ENCODE results near the gene ANKRD13A. TPM values are rescaled to one million over a fixed set of nuclear protein-coding genes. Genes with fewer than 3 reads are reported as not detected.

The ANKRD13A gene
- total RNA-seq, 2 donors from 2014 or later: 33.0 to 35.0 TPM

DNA sequence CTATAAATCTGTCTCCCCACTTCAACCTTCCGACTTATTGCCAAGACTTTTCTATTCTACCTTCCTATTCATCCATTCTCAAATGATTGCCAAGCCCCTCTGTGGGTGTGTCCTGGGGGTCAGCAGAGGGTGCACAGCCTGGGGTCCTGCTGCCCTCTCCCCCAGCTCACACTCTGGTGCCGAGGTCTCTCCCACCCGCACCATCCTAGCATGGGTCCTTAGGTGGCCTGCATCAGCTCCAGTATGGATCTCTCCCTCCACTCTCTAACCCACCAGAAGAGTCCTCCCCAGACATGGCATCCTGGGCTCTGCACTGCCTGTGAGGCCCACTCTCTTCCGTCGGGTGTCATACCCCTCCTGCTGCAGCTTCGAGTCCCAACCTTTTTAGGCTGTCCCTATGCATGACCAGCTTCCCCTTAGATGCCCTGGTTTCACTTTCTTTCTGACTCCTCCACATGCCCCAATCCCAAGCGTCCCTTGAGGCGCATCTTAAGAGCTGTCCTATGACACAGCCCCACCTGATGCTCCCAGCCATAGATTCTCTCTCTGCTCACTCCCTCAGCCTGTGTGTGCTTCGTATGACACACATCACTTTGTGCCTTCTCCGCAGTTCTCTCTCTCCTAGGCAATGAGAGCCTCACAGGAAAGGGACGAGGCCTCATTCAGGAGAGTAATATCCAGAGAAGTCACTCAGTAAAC is 46.9 kb upstream of the ANKRD13A start:
- no peaks in the 10 kb centered on the region for H3K9me3 ChIP-seq
- H3K36me3 ChIP-seq (replicated peaks in 1 of 2; ENCODE audit: insufficient read depth in 1 of 2, low read depth in 2 of 2): peaks cover 0 to 10% of the 10 kb centered on the region in 2 donors
- H3K27ac ChIP-seq: peak overlapping the region; percentile 72 to 88 (median 86)
- DNase-seq: no peak
- no peak for TF ChIP-seq POLR2A (IDR thresholded peaks at IDR 0.05)
- TF ChIP-seq, protein P1, sequence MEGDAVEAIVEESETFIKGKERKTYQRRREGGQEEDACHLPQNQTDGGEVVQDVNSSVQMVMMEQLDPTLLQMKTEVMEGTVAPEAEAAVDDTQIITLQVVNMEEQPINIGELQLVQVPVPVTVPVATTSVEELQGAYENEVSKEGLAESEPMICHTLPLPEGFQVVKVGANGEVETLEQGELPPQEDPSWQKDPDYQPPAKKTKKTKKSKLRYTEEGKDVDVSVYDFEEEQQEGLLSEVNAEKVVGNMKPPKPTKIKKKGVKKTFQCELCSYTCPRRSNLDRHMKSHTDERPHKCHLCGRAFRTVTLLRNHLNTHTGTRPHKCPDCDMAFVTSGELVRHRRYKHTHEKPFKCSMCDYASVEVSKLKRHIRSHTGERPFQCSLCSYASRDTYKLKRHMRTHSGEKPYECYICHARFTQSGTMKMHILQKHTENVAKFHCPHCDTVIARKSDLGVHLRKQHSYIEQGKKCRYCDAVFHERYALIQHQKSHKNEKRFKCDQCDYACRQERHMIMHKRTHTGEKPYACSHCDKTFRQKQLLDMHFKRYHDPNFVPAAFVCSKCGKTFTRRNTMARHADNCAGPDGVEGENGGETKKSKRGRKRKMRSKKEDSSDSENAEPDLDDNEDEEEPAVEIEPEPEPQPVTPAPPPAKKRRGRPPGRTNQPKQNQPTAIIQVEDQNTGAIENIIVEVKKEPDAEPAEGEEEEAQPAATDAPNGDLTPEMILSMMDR (IDR thresholded peaks at IDR 0.05): no peak
- H3K27me3 ChIP-seq: no peaks in the 10 kb centered on the region
- peaks cover 72% of the 10 kb centered on the region for H3K4me1 ChIP-seq
- H3K4me3 ChIP-seq: no peak overlapping the region
- 81 to 90% methylated on average over 10 to 11 of the region's 11 CpGs for WGBS, 2 donors
- ATAC-seq: no peak
- intact Hi-C loops (cut with DNase I): no loop called here

GRCh38 chr12:109952873-109953272 is 46.4 kb upstream of the ANKRD13A start:
- no peak overlapping the region for H3K4me3 ChIP-seq
- ATAC-seq (no peak), DNase-seq (no peak)
- H3K9me3 ChIP-seq: no peaks in the 10 kb centered on the region
- peaks cover 67% of the 10 kb centered on the region for H3K4me1 ChIP-seq
- H3K27me3 ChIP-seq: no peaks in the 10 kb centered on the region
- WGBS, 2 donors: 81 to 96% methylated on average over 8 of the region's 8 CpGs
- H3K36me3 ChIP-seq (replicated peaks in 1 of 2; ENCODE audit: insufficient read depth in 1 of 2, low read depth in 2 of 2): peaks cover 0 to 10% of the 10 kb centered on the region in 2 donors
- peak overlapping the region; percentile 72 to 88 (median 86) for H3K27ac ChIP-seq
- intact Hi-C loops (cut with DNase I): no loop called here
- no peak for TF ChIP-seq POLR2A (IDR thresholded peaks at IDR 0.05)
- TF ChIP-seq, protein P1 (IDR thresholded peaks at IDR 0.05): no peak

GRCh38 chr12:109953656-109954055 is 45.6 kb upstream of the ANKRD13A start:
- ATAC-seq (no peak), DNase-seq (no peak)
- TF ChIP-seq, protein P1 (IDR thresholded peaks at IDR 0.05): no peak
- no peak for TF ChIP-seq POLR2A (IDR thresholded peaks at IDR 0.05)
- Histone ChIP-seq H3K27ac (peak overlapping the region in 3 of 4 donors; percentile 72 to 88 (median 85)), H3K9me3 (no peaks in the 10 kb centered on the region), H3K4me1 (peaks cover 59% of the 10 kb centered on the region), H3K36me3 (replicated peaks in 1 of 2; ENCODE audit: insufficient read depth in 1 of 2, low read depth in 2 of 2) (peaks cover 0 to 12% of the 10 kb centered on the region in 2 donors), H3K27me3 (no peaks in the 10 kb centered on the region), H3K4me3 (no peak overlapping the region)
- 67 to 69% methylated on average over 5 of the region's 5 CpGs for WGBS, 2 donors
- intact Hi-C loops (cut with DNase I): no loop called here

- Histone ChIP-seq H3K36me3 (replicated peaks in 1 of 2; ENCODE audit: insufficient read depth in 1 of 2, low read depth in 2 of 2) (peaks cover 0 to 17% of the 10 kb centered on the region in 2 donors), H3K27me3 (no peaks in the 10 kb centered on the region), H3K4me3 (no peak overlapping the region), H3K27ac (peak overlapping the region in 1 of 4 donors; percentile 13), H3K4me1 (peaks cover 12% of the 10 kb centered on the region), H3K9me3 (no peaks in the 10 kb centered on the region)
- intact Hi-C loops (cut with DNase I): no loop called here
- TF ChIP-seq POLR2A (IDR thresholded peaks at IDR 0.05): no peak
- TF ChIP-seq, protein P1 (IDR thresholded peaks at IDR 0.05): no peak
- 97 to 100% methylated on average over 7 of the region's 7 CpGs for WGBS, 2 donors
- ATAC-seq: no peak
- DNase-seq: no peak
These were observed 40.9 kb upstream of the ANKRD13A start for GRCh38 chr12:109958374-109958773.

All from body of pancreas (tissue), 4 donors.